A549 (cell line): ENCODE results near the gene SIX6. TPM values are rescaled to one million over a fixed set of nuclear protein-coding genes. Genes with fewer than 3 reads are reported as not detected.
"Not testable (repeated sequence)": the region's sequence is repeated elsewhere in the genome, so short reads cannot be mapped to it uniquely, and the experiment has no call there.

Experiments
- ATAC-seq, 2 experiments: fragments of 200-7000 bp in 1 of 2; fragments of >200 bp in 1 of 2; cut with Nextera tagmentation in 1 of 2; cut with Tn5 transposase in 1 of 2; 3 replicates each; pipeline versions ENCODE4 v1.8.0 to v1.9.1; 2018 to 2020; ENCODE audit warnings: mild to moderate bottlenecking in 1 of 2, moderate library complexity in 1 of 2
- CTCF ChIA-PET: fragments of 300-600 bp; sonication (Branson Sonifier 250); formaldehyde crosslinking; extraction: SDS; loops from one replicate; lab custom pipeline; 2021; ENCODE audit warnings: antibody characterized with exemption, inconsistent platforms; lab: Yijun Ruan, JAX
- POLR2A ChIA-PET: fragments of 350-600 bp; formaldehyde crosslinking; extraction: SDS; loops from one replicate; lab custom pipeline; 2021; ENCODE audit warnings: antibody characterized with exemption, inconsistent platforms; lab: Yijun Ruan, JAX
- DNase-seq, 2 experiments: peaks; one replicate each; pipeline versions ENCODE4 v3.0.0 to v3.0.0-alpha.2; 2011 to 2016; ENCODE audit warnings: low read depth in 1 of 2, low spot score in 1 of 2
- FAIRE-seq: peaks from 2 replicates; lab custom pipeline; 2011; peaks lifted over from hg19 to GRCh38; lab: Jason Lieb, UNC
- H3K27ac ChIP-seq, 2 experiments: fragments of >200 bp; sonication (Bioruptor Twin); formaldehyde crosslinking; 3 replicates each; pipeline ENCODE4 v1.5.1; 2016 to 2017
- H3K4me1 ChIP-seq: fragments of >200 bp; sonication (Bioruptor Twin); formaldehyde crosslinking; 3 replicates; pipeline ENCODE4 v1.6.1; 2016
- H3K4me2 ChIP-seq: fragments of >200 bp; sonication (Bioruptor Twin); formaldehyde crosslinking; 3 replicates; pipeline ENCODE4 v1.6.1; 2016
- H3K4me3 ChIP-seq: fragments of >200 bp; sonication (Bioruptor Twin); formaldehyde crosslinking; 3 replicates; pipeline ENCODE4 v1.5.1; 2016
- H3K9me3 ChIP-seq: fragments of >200 bp; sonication (Bioruptor Twin); formaldehyde crosslinking; 3 replicates; pipeline ENCODE4 v1.6.1; 2016
- CBX8 ChIP-seq: fragments of 200-600 bp; sonication (generic); IDR thresholded peaks from 2 replicates; pipeline ENCODE4 v1.6.1; 2016
- CHD2 ChIP-seq: fragments of 150-350 bp; IDR thresholded peaks from 2 replicates; pipeline ENCODE4 v1.6.1; 2014; ENCODE audit warnings: low read length; ENCODE audit not compliant: partially characterized antibody
- CHD4 ChIP-seq: fragments of 200-600 bp; sonication (generic); IDR thresholded peaks from 2 replicates; pipeline ENCODE4 v1.6.1; 2016; ENCODE audit warnings: antibody characterized with exemption, mild to moderate bottlenecking, borderline replicate concordance
- FOXS1 ChIP-seq: fragments of 250-450 bp; sonication (Bioruptor Pico); IDR thresholded peaks from 2 replicates; pipeline ENCODE4 v1.5.0; 2020; ENCODE audit warnings: mild to moderate bottlenecking, moderate library complexity
- HEYL ChIP-seq: fragments of 250-450 bp; sonication (Bioruptor Pico); IDR thresholded peaks from 2 replicates; pipeline ENCODE4 v1.8.0; 2021; ENCODE audit warnings: mild to moderate bottlenecking, moderate library complexity
- HOXB5 ChIP-seq: fragments of 250-450 bp; sonication (Bioruptor Pico); IDR thresholded peaks from 2 replicates; pipeline ENCODE4 v1.5.0; 2020; ENCODE audit warnings: mild to moderate bottlenecking, moderate library complexity
- JUNB ChIP-seq: fragments of >200 bp; sonication (Bioruptor Twin); formaldehyde crosslinking; IDR thresholded peaks from 2 replicates; pipeline ENCODE4 v1.6.1; 2016
- KDM1A ChIP-seq: fragments of 200-600 bp; sonication (generic); IDR thresholded peaks from 2 replicates; pipeline ENCODE4 v1.6.1; 2016; ENCODE audit warnings: low read depth, mild to moderate bottlenecking
- MYC ChIP-seq: IDR thresholded peaks from 2 replicates; pipeline ENCODE4 v1.6.1; 2012; ENCODE audit warnings: mild to moderate bottlenecking, inconsistent platforms, low read length, improper control_type of control experiment, borderline replicate concordance
- NFE2L2 ChIP-seq: fragments of 150-350 bp; conservative IDR thresholded peaks from 2 replicates; pipeline ENCODE4 v1.6.1; 2014; ENCODE audit warnings: low read length
- NR3C1 ChIP-seq: fragments of >200 bp; sonication (Bioruptor Twin); formaldehyde crosslinking; IDR thresholded peaks from 3 replicates; pipeline ENCODE4 v1.6.1; 2017
- PHF8 ChIP-seq: fragments of 200-600 bp; sonication (generic); IDR thresholded peaks from 2 replicates; pipeline ENCODE4 v1.6.1; 2016; ENCODE audit warnings: low read depth, mild to moderate bottlenecking, antibody characterized with exemption, moderate library complexity, borderline replicate concordance
- RAD21 ChIP-seq, 2 experiments: fragments of >200 bp in 1 of 2; sonication (Bioruptor Twin) in 1 of 2; formaldehyde crosslinking in 1 of 2; IDR thresholded peaks in 1 of 2; conservative IDR thresholded peaks in 1 of 2; 2 replicates in 1 of 2; 3 replicates in 1 of 2; pipeline ENCODE4 v1.6.1; 2012 to 2018; ENCODE audit warnings: inconsistent platforms in 1 of 2
- RARB ChIP-seq: fragments of 250-450 bp; sonication (Bioruptor Pico); IDR thresholded peaks from 2 replicates; pipeline ENCODE4 v1.8.0; 2021; ENCODE audit warnings: mild to moderate bottlenecking, moderate library complexity
- SREBF2 ChIP-seq: fragments of 450-650 bp; IDR thresholded peaks from 2 replicates; pipeline ENCODE4 v1.6.1; 2014; ENCODE audit warnings: mild to moderate bottlenecking, moderate library complexity
- TP53 ChIP-seq: fragments of 250-450 bp; sonication (Bioruptor Pico); IDR thresholded peaks from 2 replicates; pipeline ENCODE4 v1.5.0; 2021; ENCODE audit warnings: mild to moderate bottlenecking, moderate library complexity
- ZFP36 ChIP-seq: fragments of 450-650 bp; IDR thresholded peaks from 2 replicates; pipeline ENCODE4 v1.6.1; 2014; ENCODE audit warnings: borderline replicate concordance; ENCODE audit not compliant: partially characterized antibody
- ZNF302 ChIP-seq: fragments of 250-450 bp; sonication (Bioruptor Pico); IDR thresholded peaks from 2 replicates; pipeline ENCODE4 v1.9.0; 2021; ENCODE audit warnings: inconsistent platforms, mild to moderate bottlenecking, moderate library complexity
- WGBS: methylation state at CpG from one replicate; pipeline ENCODE4 v1.1.6; 2017; ENCODE audit errors: missing lambda C conversion rate; 5-methylcytosine and 5-hydroxymethylcytosine counted together
- polyA minus RNA-seq: library from RNA; depleted of rRNA, polyadenylated mRNA; stranded (reverse); fragments of >200 nt; gene quantifications from 2 replicates; pipeline ENCODE4 v1.2.3, GENCODE V29; 2011; rRNA and poly(A)+ RNA removed
- polyA plus RNA-seq, 4 experiments: library from polyadenylated mRNA; depleted of rRNA in 3 of 4; stranded (reverse); fragments of >200 nt; fragmentation: RNase III in 1 of 4; extraction: RNeasy Plus Mini Kit Qiagen cat#74134 plus additional on column Dnase treatment in 1 of 4; gene quantifications; 2 replicates in 3 of 4; 3 replicates in 1 of 4; pipeline ENCODE4 v1.2.3, GENCODE V29; 2011 to 2017
- TF ChIP-seq, protein P1 (sequence below): fragments of 200-600 bp; sonication (generic); IDR thresholded peaks from 2 replicates; pipeline ENCODE4 v1.6.1; 2016; ENCODE audit warnings: antibody characterized with exemption, mild to moderate bottlenecking, moderate library complexity
- TF ChIP-seq, protein P2 (sequence below): fragments of 450-650 bp; IDR thresholded peaks from 2 replicates; pipeline ENCODE4 v1.6.1; 2014; ENCODE audit warnings: antibody characterized with exemption
- TF ChIP-seq, protein P3 (sequence below): fragments of >200 bp; sonication (Bioruptor Twin); formaldehyde crosslinking; IDR thresholded peaks from 2 replicates; pipeline ENCODE4 v1.6.1; 2016
- TF ChIP-seq, protein P4 (sequence below): IDR thresholded peaks from 2 replicates; pipeline ENCODE4 v1.6.1; 2012; ENCODE audit warnings: low read depth, borderline replicate concordance

Gene SIX6
- polyA plus RNA-seq (2011; rRNA removed), result not detected in 2 replicates
- not detected in 2 replicates for polyA plus RNA-seq (2012; cell fraction: cytosol; rRNA removed)
- polyA plus RNA-seq (2012; cell fraction: nucleus; rRNA removed), result not detected in 2 replicates
- not detected in 3 replicates for polyA plus RNA-seq (2017; fragmentation: RNase III; extraction: RNeasy Plus Mini Kit Qiagen cat#74134 plus additional on column Dnase treatment)
- polyA minus RNA-seq, result not detected in 2 replicates

DNA sequence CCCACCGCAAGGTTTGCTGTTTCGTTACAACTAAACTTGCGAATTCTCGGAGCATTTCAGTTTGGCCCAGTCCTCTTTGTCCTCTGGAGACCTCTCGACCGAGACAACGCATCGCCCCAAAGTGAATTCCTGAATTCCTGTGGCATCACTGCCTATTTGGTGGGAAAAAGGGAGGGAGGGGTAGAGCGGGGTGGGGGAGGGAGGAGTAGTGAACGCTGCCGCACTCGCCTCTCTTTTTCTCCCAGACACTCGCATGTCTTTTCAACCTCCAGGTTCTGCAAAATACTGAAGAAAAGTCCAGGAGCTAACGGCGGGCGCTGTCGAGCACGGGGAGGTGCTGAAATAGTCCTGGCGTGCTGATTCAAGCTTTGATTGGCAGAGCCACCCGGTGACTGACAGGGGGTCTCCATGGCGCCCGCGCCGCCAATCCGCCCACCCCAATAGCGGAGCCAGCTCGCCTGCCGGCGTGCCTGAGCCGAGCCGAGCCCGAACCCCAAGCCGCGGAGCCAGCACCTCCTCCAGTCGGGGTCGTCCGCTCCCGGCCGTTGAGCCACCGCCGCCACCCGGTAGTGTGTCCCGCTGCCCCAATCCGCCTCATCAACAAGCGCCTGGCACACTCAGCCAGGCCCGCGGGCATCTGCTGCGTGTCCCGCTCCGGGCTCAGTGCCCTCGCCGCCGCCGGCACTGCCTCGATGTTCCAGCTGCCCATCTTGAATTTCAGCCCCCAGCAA lies at the start of gene SIX6:
Gene SIX6 (plus strand): TSS at position 440 of the 731 bp plus-strand sequence. CDS start 253 bp downstream, at position 693.
- WGBS, result 46% methylated on average over 46 of the region's 55 CpGs
- DNase-seq (no peak), FAIRE-seq (no peak), ATAC-seq (peak; percentile 36 to 55; a peak in 4 of 6 replicates)
- no peak for TF ChIP-seq SREBF2
- TF ChIP-seq, protein P1, sequence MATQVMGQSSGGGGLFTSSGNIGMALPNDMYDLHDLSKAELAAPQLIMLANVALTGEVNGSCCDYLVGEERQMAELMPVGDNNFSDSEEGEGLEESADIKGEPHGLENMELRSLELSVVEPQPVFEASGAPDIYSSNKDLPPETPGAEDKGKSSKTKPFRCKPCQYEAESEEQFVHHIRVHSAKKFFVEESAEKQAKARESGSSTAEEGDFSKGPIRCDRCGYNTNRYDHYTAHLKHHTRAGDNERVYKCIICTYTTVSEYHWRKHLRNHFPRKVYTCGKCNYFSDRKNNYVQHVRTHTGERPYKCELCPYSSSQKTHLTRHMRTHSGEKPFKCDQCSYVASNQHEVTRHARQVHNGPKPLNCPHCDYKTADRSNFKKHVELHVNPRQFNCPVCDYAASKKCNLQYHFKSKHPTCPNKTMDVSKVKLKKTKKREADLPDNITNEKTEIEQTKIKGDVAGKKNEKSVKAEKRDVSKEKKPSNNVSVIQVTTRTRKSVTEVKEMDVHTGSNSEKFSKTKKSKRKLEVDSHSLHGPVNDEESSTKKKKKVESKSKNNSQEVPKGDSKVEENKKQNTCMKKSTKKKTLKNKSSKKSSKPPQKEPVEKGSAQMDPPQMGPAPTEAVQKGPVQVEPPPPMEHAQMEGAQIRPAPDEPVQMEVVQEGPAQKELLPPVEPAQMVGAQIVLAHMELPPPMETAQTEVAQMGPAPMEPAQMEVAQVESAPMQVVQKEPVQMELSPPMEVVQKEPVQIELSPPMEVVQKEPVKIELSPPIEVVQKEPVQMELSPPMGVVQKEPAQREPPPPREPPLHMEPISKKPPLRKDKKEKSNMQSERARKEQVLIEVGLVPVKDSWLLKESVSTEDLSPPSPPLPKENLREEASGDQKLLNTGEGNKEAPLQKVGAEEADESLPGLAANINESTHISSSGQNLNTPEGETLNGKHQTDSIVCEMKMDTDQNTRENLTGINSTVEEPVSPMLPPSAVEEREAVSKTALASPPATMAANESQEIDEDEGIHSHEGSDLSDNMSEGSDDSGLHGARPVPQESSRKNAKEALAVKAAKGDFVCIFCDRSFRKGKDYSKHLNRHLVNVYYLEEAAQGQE, result peak; percentile 48; the same call in 1 of the 2 replicates
- TF ChIP-seq CHD4, result no peak
- TF ChIP-seq HOXB5 (CRISPR knock-in tag), result no peak
- TF ChIP-seq HEYL (CRISPR knock-in tag), result no peak
- ChIA-PET CTCF (interaction anchor here (1.1 kb wide), 2 partner anchors 177 to 324 kb away, joined by 3 read pairs; no protein-coding TSS in a partner anchor), POLR2A (no interaction called here)
- Histone ChIP-seq H3K4me2 (peak within 1 kb of the TSS; percentile 33; the same call in 1 of the 3 replicates), H3K4me3 (no peak within 1 kb of the TSS), H3K27ac (no peak within 1 kb of the TSS), H3K4me1 (no peaks in the 10 kb centered on the region), H3K9me3 (no peaks in the 10 kb centered on the region)

DNA sequence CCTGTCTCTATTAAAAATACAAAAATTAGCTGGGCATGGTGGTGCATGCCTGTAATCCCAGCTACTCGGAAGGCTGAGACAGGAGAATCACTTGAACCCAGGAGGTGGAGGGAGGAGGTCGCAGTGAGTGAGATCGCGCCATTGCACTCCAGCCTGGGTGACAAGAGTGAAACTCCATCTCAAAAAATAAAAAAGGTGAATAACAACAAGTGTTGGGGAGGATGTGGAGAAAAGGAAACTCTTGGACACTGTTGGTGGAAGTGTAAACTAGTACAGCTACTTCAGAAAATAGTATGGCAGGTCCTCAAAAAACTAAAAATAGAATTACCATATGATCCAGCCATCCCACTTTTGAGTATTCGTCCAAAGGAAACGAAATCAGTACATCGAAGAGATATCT lies 28.7 kb upstream of the SIX6 start:
- H3K27ac ChIP-seq, H3K4me2 ChIP-seq, H3K9me3 ChIP-seq, DNase-seq, ATAC-seq, FAIRE-seq, H3K4me3 ChIP-seq, POLR2A ChIA-PET, H3K4me1 ChIP-seq: not testable (repeated sequence)
- WGBS, result 49% methylated on average over 7 of the region's 7 CpGs
- CTCF ChIA-PET, result interaction anchor here (1.0 to 2.2 kb wide), 2 partner anchors 37 to 82 kb away, joined by 4 to 6 read pairs; no protein-coding TSS in a partner anchor

DNA sequence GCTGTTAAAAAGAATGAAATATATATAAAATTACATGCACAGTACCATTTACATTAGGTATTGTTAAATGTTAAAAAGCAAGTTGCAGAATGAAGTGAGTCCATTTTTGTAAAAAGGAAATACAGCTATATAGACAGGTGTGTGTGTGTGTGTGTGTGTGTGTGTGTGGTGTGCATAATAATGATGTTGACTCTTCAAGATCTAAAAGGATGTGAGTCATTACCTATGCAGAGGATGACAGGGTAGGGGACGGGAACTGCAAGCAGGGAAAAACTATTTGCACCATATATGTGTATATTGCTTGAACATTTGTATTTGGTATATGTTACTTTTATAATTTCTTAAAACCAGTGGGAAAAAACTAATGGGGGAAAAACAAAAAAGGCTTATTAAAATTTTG lies 26.2 kb upstream of the SIX6 start:
- Histone ChIP-seq H3K27ac (no peak overlapping the region), H3K4me2 (no peak overlapping the region), H3K4me1 (no peaks in the 10 kb centered on the region), H3K9me3 (no peaks in the 10 kb centered on the region), H3K4me3 (no peak overlapping the region)
- ATAC-seq (no peak), FAIRE-seq (no peak), DNase-seq (no peak)
- POLR2A ChIA-PET, result interaction anchor here (0.6 kb wide), 1 partner anchor 234 kb away, joined by 3 read pairs; the partner anchor contains the start of gene PPM1A
- TF ChIP-seq CHD2, result no peak
- no peak for TF ChIP-seq ZFP36
- no peak for TF ChIP-seq ZNF302 (CRISPR knock-in tag)
- no peak for TF ChIP-seq RAD21 (conservative IDR thresholded peaks at IDR 0.05 in 1 of 2, IDR thresholded peaks at IDR 0.05 in 1 of 2)
- TF ChIP-seq, all 56 proteins: peak for 0
- CTCF ChIA-PET, result interaction anchor here (1.2 kb wide), 1 partner anchor 518 kb away, joined by 3 read pairs; no protein-coding TSS in a partner anchor
- 7% methylated on average over 1 of the region's 1 CpG for WGBS

DNA sequence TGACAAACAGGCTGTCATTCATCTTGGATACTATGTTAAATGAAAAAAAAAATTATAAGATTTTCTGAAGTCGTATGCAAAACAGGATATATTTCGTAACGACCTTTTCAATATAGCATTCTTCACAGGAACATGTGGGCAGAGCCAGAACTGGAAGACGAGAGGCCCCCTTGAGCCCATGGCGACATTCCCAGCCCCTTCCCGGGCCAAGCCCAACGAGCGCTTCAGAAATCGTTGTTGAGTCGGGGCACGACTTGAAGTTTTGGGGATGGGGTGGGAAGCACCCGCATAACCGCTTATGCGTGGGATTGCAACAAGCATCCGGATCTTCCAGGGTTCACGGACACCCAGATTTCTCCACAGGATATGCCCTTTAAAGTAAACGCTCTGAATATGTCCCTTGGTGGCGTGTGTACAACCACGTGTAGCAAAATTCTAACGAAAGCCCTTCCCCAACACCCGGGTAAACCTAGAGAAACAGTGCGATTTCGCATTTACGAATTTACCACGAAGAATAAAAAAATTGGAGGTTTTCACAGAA lies 23.8 kb upstream of the SIX6 start:
- H3K4me1 ChIP-seq, result no peaks in the 10 kb centered on the region
- 57% methylated on average over 25 of the region's 25 CpGs for WGBS
- H3K9me3 ChIP-seq, result no peaks in the 10 kb centered on the region
- H3K27ac ChIP-seq, result no peak overlapping the region
- CTCF ChIA-PET, result no interaction called here
- FAIRE-seq, result no peak
- ATAC-seq, result no peak
- no peak overlapping the region for H3K4me2 ChIP-seq
- POLR2A ChIA-PET, result no interaction called here
- DNase-seq, result no peak
- H3K4me3 ChIP-seq, result no peak overlapping the region
- TF ChIP-seq PHF8 (no peak), KDM1A (no peak), ZFP36 (no peak), CBX8 (no peak), RARB (no peak), JUNB (no peak), MYC (no peak), HOXB5 (CRISPR knock-in tag) (no peak), NR3C1 (no peak), TP53 (no peak), SREBF2 (no peak), NFE2L2 (no peak), FOXS1 (CRISPR knock-in tag) (no peak)
- TF ChIP-seq, protein P2, sequence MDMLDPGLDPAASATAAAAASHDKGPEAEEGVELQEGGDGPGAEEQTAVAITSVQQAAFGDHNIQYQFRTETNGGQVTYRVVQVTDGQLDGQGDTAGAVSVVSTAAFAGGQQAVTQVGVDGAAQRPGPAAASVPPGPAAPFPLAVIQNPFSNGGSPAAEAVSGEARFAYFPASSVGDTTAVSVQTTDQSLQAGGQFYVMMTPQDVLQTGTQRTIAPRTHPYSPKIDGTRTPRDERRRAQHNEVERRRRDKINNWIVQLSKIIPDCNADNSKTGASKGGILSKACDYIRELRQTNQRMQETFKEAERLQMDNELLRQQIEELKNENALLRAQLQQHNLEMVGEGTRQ, result no peak
- TF ChIP-seq, protein P3, sequence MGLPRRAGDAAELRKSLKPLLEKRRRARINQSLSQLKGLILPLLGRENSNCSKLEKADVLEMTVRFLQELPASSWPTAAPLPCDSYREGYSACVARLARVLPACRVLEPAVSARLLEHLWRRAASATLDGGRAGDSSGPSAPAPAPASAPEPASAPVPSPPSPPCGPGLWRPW, result no peak
- TF ChIP-seq, protein P4, sequence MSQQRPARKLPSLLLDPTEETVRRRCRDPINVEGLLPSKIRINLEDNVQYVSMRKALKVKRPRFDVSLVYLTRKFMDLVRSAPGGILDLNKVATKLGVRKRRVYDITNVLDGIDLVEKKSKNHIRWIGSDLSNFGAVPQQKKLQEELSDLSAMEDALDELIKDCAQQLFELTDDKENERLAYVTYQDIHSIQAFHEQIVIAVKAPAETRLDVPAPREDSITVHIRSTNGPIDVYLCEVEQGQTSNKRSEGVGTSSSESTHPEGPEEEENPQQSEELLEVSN, result no peak
